GM23338 (cell line): Measurements from ENCODE around the gene FILIP1L.

Experiments
- CTCF ChIP-seq, 2 experiments: fragments of 200-600 bp in 1 of 2; sonication (generic) in 1 of 2; conservative IDR thresholded peaks; 2 replicates each; pipeline versions ENCODE4 v1.5.1 to v1.6.1; 2016 to 2017; ENCODE audit warnings: antibody characterized with exemption in 2 of 2, low read depth in 2 of 2, mild to moderate bottlenecking in 2 of 2, moderate library complexity in 1 of 2
- EZH2 ChIP-seq: fragments of 200-600 bp; sonication (generic); IDR thresholded peaks from one replicate; pipeline ENCODE4 v1.8.0; 2017; ENCODE audit warnings: antibody characterized with exemption, mild to moderate bottlenecking, low read depth; ENCODE audit not compliant: unreplicated experiment
- EZH2phosphoT487 ChIP-seq: fragments of 200-600 bp; sonication (generic); IDR thresholded peaks from one replicate; pipeline ENCODE4 v1.8.1; 2018; ENCODE audit warnings: antibody characterized with exemption; ENCODE audit not compliant: unreplicated experiment
- POLR2AphosphoS5 ChIP-seq: IDR thresholded peaks from 2 replicates; pipeline ENCODE4 v1.6.1; 2016; ENCODE audit warnings: antibody characterized with exemption, low read depth
- REST ChIP-seq: IDR thresholded peaks from one replicate; pipeline ENCODE4 v1.6.1; 2018; ENCODE audit warnings: antibody characterized with exemption; ENCODE audit not compliant: unreplicated experiment
- ZNF331 ChIP-seq: fragments of 250-450 bp; sonication (Bioruptor Pico); IDR thresholded peaks from 2 replicates; pipeline ENCODE4 v1.5.0; 2020; ENCODE audit warnings: low read depth, mild to moderate bottlenecking, moderate library complexity
- TF ChIP-seq, protein P1 (sequence below): IDR thresholded peaks from 2 replicates; pipeline ENCODE4 v1.6.1; 2016; ENCODE audit warnings: antibody characterized with exemption
- TF ChIP-seq, protein P2 (sequence below): fragments of 250-450 bp; sonication (Bioruptor Pico); IDR thresholded peaks from 2 replicates; pipeline ENCODE4 v1.5.0; 2020; ENCODE audit warnings: mild to moderate bottlenecking, moderate library complexity

DNA sequence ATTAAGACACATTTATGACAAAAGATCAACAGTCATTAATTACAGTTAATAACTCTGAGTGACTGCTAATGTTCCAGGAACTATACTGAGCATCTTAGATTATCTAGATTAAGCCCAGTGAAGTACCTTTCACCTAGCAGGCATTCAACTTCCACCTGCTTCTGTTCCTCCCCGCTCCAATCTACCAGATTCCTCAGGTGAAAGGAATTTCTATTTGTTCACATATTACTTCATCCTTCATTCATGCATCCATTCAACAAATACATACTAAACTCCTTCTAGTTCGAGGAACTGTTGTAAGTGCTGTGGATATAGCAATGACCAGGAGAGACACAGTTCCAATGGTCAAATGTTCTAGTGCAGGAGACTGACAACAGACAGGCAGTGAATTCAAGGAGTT, 139.3 kb downstream of the FILIP1L start:
- TF ChIP-seq REST, result no peak
- TF ChIP-seq CTCF (conservative IDR thresholded peaks at IDR 0.05; ENCODE audit: low read depth in 2 of 2), result no peak
- TF ChIP-seq, protein P1, sequence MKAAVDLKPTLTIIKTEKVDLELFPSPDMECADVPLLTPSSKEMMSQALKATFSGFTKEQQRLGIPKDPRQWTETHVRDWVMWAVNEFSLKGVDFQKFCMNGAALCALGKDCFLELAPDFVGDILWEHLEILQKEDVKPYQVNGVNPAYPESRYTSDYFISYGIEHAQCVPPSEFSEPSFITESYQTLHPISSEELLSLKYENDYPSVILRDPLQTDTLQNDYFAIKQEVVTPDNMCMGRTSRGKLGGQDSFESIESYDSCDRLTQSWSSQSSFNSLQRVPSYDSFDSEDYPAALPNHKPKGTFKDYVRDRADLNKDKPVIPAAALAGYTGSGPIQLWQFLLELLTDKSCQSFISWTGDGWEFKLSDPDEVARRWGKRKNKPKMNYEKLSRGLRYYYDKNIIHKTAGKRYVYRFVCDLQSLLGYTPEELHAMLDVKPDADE, result no peak
- no peak for TF ChIP-seq EZH2phosphoT487
- no peak for TF ChIP-seq POLR2AphosphoS5
- TF ChIP-seq EZH2, result no peak
- TF ChIP-seq, protein P2, sequence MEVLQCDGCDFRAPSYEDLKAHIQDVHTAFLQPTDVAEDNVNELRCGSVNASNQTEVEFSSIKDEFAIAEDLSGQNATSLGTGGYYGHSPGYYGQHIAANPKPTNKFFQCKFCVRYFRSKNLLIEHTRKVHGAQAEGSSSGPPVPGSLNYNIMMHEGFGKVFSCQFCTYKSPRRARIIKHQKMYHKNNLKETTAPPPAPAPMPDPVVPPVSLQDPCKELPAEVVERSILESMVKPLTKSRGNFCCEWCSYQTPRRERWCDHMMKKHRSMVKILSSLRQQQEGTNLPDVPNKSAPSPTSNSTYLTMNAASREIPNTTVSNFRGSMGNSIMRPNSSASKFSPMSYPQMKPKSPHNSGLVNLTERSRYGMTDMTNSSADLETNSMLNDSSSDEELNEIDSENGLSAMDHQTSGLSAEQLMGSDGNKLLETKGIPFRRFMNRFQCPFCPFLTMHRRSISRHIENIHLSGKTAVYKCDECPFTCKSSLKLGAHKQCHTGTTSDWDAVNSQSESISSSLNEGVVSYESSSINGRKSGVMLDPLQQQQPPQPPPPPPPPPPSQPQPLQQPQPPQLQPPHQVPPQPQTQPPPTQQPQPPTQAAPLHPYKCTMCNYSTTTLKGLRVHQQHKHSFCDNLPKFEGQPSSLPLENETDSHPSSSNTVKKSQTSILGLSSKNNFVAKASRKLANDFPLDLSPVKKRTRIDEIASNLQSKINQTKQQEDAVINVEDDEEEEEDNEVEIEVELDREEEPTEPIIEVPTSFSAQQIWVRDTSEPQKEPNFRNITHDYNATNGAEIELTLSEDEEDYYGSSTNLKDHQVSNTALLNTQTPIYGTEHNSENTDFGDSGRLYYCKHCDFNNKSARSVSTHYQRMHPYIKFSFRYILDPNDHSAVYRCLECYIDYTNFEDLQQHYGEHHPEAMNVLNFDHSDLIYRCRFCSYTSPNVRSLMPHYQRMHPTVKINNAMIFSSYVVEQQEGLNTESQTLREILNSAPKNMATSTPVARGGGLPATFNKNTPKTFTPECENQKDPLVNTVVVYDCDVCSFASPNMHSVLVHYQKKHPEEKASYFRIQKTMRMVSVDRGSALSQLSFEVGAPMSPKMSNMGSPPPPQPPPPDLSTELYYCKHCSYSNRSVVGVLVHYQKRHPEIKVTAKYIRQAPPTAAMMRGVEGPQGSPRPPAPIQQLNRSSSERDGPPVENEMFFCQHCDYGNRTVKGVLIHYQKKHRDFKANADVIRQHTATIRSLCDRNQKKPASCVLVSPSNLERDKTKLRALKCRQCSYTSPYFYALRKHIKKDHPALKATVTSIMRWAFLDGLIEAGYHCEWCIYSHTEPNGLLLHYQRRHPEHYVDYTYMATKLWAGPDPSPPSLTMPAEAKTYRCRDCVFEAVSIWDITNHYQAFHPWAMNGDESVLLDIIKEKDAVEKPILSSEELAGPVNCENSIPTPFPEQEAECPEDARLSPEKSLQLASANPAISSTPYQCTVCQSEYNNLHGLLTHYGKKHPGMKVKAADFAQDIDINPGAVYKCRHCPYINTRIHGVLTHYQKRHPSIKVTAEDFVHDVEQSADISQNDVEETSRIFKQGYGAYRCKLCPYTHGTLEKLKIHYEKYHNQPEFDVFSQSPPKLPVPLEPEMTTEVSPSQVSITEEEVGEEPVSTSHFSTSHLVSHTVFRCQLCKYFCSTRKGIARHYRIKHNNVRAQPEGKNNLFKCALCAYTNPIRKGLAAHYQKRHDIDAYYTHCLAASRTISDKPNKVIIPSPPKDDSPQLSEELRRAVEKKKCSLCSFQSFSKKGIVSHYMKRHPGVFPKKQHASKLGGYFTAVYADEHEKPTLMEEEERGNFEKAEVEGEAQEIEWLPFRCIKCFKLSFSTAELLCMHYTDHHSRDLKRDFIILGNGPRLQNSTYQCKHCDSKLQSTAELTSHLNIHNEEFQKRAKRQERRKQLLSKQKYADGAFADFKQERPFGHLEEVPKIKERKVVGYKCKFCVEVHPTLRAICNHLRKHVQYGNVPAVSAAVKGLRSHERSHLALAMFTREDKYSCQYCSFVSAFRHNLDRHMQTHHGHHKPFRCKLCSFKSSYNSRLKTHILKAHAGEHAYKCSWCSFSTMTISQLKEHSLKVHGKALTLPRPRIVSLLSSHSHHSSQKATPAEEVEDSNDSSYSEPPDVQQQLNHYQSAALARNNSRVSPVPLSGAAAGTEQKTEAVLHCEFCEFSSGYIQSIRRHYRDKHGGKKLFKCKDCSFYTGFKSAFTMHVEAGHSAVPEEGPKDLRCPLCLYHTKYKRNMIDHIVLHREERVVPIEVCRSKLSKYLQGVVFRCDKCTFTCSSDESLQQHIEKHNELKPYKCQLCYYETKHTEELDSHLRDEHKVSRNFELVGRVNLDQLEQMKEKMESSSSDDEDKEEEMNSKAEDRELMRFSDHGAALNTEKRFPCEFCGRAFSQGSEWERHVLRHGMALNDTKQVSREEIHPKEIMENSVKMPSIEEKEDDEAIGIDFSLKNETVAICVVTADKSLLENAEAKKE (CRISPR knock-in tag), result no peak
- TF ChIP-seq ZNF331 (CRISPR knock-in tag), result no peak
